ENCODE data around the gene ZNF747. TPM values are rescaled to one million over a fixed set of nuclear protein-coding genes. Genes with fewer than 3 reads are reported as not detected.

The ZNF747 gene
- total RNA-seq, 2 donors from 2014 or later = 15.8 to 22.6 TPM

GRCh38 chr16:30551781-30552180 is 17.1 kb upstream of the ZNF747 start:
- H3K4me1 ChIP-seq (replicated peaks) = no peaks in the 10 kb centered on the region
- H3K4me3 ChIP-seq = no peak overlapping the region
- no peak for DNase-seq (ENCODE audit: low spot score)
- intact Hi-C loops (cut with DNase I) = no loop called here
- no peaks in the 10 kb centered on the region for H3K27me3 ChIP-seq (replicated peaks; ENCODE audit: insufficient read depth)
- 40% methylated on average over 3 of the region's 3 CpGs for WGBS
- H3K27ac ChIP-seq = no peak overlapping the region
- H3K36me3 ChIP-seq = peaks cover 0 to 9% of the 10 kb centered on the region in 2 donors
- TF ChIP-seq CTCF (IDR thresholded peaks at IDR 0.05) = no peak
- TF ChIP-seq POLR2A (IDR thresholded peaks at IDR 0.05) = no peak
- no peak for TF ChIP-seq POLR2AphosphoS5 (IDR thresholded peaks at IDR 0.05)
- no peaks in the 10 kb centered on the region for H3K9me3 ChIP-seq

GRCh38 chr16:30548416-30549253 is 14.0 kb upstream of the ZNF747 start:
- Histone ChIP-seq H3K27me3 (replicated peaks; ENCODE audit: insufficient read depth) (no peaks in the 10 kb centered on the region), H3K27ac (no peak overlapping the region), H3K4me3 (no peak overlapping the region), H3K4me1 (replicated peaks) (no peaks in the 10 kb centered on the region), H3K9me3 (no peaks in the 10 kb centered on the region), H3K36me3 (no peaks in the 10 kb centered on the region)
- DNase-seq (ENCODE audit: low spot score) = no peak
- intact Hi-C loops (cut with DNase I) = no loop called here
- WGBS = 70% methylated on average over 8 of the region's 8 CpGs
- TF ChIP-seq POLR2A (IDR thresholded peaks at IDR 0.05) = no peak
- TF ChIP-seq CTCF (IDR thresholded peaks at IDR 0.05) = no peak
- no peak for TF ChIP-seq POLR2AphosphoS5 (IDR thresholded peaks at IDR 0.05)

- WGBS = 81% methylated on average over 8 of the region's 8 CpGs
- Histone ChIP-seq H3K27ac (no peak overlapping the region), H3K4me1 (replicated peaks) (no peaks in the 10 kb centered on the region), H3K27me3 (replicated peaks; ENCODE audit: insufficient read depth) (no peaks in the 10 kb centered on the region), H3K36me3 (no peaks in the 10 kb centered on the region), H3K4me3 (no peak overlapping the region), H3K9me3 (no peaks in the 10 kb centered on the region)
- intact Hi-C loops (cut with DNase I) = no loop called here
- TF ChIP-seq CTCF (IDR thresholded peaks at IDR 0.05) = no peak
- TF ChIP-seq POLR2AphosphoS5 (IDR thresholded peaks at IDR 0.05) = no peak
- no peak for TF ChIP-seq POLR2A (IDR thresholded peaks at IDR 0.05)
- no peak for DNase-seq (ENCODE audit: low spot score)
Observed at GRCh38 chr16:30546115-30546514, 11.5 kb upstream of the ZNF747 start.

- intact Hi-C loops (cut with DNase I) = no loop called here
- Histone ChIP-seq H3K4me3 (no peak overlapping the region), H3K9me3 (no peaks in the 10 kb centered on the region), H3K36me3 (no peaks in the 10 kb centered on the region), H3K27ac (no peak overlapping the region), H3K27me3 (replicated peaks; ENCODE audit: insufficient read depth) (no peaks in the 10 kb centered on the region), H3K4me1 (replicated peaks) (no peaks in the 10 kb centered on the region)
- TF ChIP-seq POLR2A (IDR thresholded peaks at IDR 0.05) (no peak), POLR2AphosphoS5 (IDR thresholded peaks at IDR 0.05) (no peak), CTCF (IDR thresholded peaks at IDR 0.05) (no peak)
- 80% methylated on average over 5 of the region's 5 CpGs for WGBS
- DNase-seq (ENCODE audit: low spot score) = no peak
Observed at GRCh38 chr16:30543067-30543466, 8.4 kb upstream of the ZNF747 start.

Data from prostate gland (tissue), 2 donors.